NCI-H2107 treated with DMSO at 0.1 percent for 48 hours (cell line): ENCODE measurements around the gene VMP1.
A peak's percentile ranks its signal among the peaks of the same experiment; 100 is the strongest.
"Not testable (repeated sequence)": the region's sequence is repeated elsewhere in the genome, so short reads cannot be mapped to it uniquely, and the experiment has no call there.

Source experiments
- DNase-seq: peaks from one replicate; lab custom pipeline; 2025; ENCODE audit not compliant: unreplicated experiment; lab: John Stamatoyannopoulos, UW

VMP1 gene

GRCh38 chr17:59856859-59857794 is 149.7 kb downstream of the VMP1 start:
- DNase-seq = no peak

- DNase-seq = no peak
These were observed 150.8 kb downstream of the VMP1 start for GRCh38 chr17:59858167-59858816.

- no peak for DNase-seq
These were observed 151.5 kb downstream of the VMP1 start for GRCh38 chr17:59858932-59859331.

- peak; percentile 60 for DNase-seq
These were observed 152.1 kb downstream of the VMP1 start for GRCh38 chr17:59859444-59860025.

GRCh38 chr17:59863616-59864015 is 156.2 kb downstream of the VMP1 start:
- no peak for DNase-seq

- no peak for DNase-seq
These were observed 162.4 kb downstream of the VMP1 start for GRCh38 chr17:59869941-59870218.

GRCh38 chr17:59870482-59870881 is 163.0 kb downstream of the VMP1 start:
- DNase-seq = no peak

GRCh38 chr17:59872351-59872750 is 164.9 kb downstream of the VMP1 start:
- DNase-seq = no peak

- not testable (repeated sequence) for DNase-seq
These were observed 166.0 kb downstream of the VMP1 start for GRCh38 chr17:59873414-59873813.

- no peak for DNase-seq
These were observed 166.9 kb downstream of the VMP1 start for GRCh38 chr17:59874376-59874775.

GRCh38 chr17:59876107-59876506 is 168.7 kb downstream of the VMP1 start:
- no peak for DNase-seq

- DNase-seq = no peak
These were observed 170.5 kb downstream of the VMP1 start for GRCh38 chr17:59877965-59878364.

- no peak for DNase-seq
These were observed 171.2 kb downstream of the VMP1 start for GRCh38 chr17:59878624-59879023.

- DNase-seq = no peak
These were observed 177.4 kb downstream of the VMP1 start for GRCh38 chr17:59884861-59885260.

GRCh38 chr17:59888145-59888750 is 180.8 kb downstream of the VMP1 start:
- no peak for DNase-seq

GRCh38 chr17:59890720-59891119 is 183.3 kb downstream of the VMP1 start:
- DNase-seq = no peak
